ENCODE measurements around the gene STX11.

DNA sequence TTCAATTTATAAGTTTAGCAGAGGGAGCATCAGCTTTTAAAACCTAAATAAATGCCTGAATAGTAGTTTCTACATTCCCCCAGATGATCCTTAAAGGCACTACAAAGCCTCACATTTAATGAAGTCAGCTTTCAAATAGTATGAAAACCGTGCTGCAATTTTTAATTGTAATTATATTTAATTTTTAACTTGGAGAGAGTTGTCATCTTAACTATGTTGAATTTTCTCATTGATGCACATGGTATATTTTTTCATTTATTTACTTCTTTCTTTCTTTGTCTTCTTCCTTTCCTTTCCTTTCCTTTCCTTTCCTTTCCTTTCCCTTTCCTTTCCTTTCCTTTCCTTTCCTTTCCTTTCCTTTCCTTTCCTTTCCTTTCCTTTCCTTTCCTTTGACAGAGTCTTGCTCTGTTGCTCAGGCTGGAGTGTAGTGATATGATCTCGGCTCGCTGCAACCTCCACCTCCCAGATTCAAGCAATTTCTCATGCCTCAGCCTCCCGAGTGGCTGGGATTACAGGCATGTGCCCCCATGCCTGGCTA is 47.2 kb upstream of the STX11 start:
- no peak for TF ChIP-seq POLR2AphosphoS5 (IDR thresholded peaks at IDR 0.05; ENCODE audit: low read depth, low read length)
- no peak for TF ChIP-seq POLR2A (IDR thresholded peaks at IDR 0.05; ENCODE audit: low read depth, low read length)
